GM19397 (cell line): ENCODE measurements around the gene MGAT5B.
"Not testable (repeated sequence)": the region's sequence is repeated elsewhere in the genome, so short reads cannot be mapped to it uniquely, and the experiment has no call there.

Experiments used
- ATAC-seq: cut with Tn5 transposase; IDR thresholded peaks from one replicate; pipeline ENCODE4 v1.9.1; 2021; ENCODE audit warnings: mild to moderate bottlenecking, moderate library complexity; ENCODE audit not compliant: unreplicated experiment

The MGAT5B gene

GRCh38 chr17:76847031-76847430, 21.2 kb upstream of the MGAT5B start:
- no peak for ATAC-seq

GRCh38 chr17:76848670-76849069, 19.5 kb upstream of the MGAT5B start:
- ATAC-seq: no peak

- ATAC-seq: not testable (repeated sequence)
These were observed 19.0 kb upstream of the MGAT5B start for GRCh38 chr17:76849160-76849559.

GRCh38 chr17:76852843-76853242, 15.4 kb upstream of the MGAT5B start:
- no peak for ATAC-seq

GRCh38 chr17:76855105-76855504, 13.1 kb upstream of the MGAT5B start:
- no peak for ATAC-seq

- ATAC-seq: no peak
These were observed 6.1 kb upstream of the MGAT5B start for GRCh38 chr17:76862079-76862478.

GRCh38 chr17:76862494-76862893, 5.7 kb upstream of the MGAT5B start:
- ATAC-seq: no peak

GRCh38 chr17:76864024-76864423, 4.2 kb upstream of the MGAT5B start:
- ATAC-seq: no peak

GRCh38 chr17:76865174-76865573, 3.0 kb upstream of the MGAT5B start:
- no peak for ATAC-seq

GRCh38 chr17:76866203-76866602, 2.0 kb upstream of the MGAT5B start:
- ATAC-seq: no peak

- no peak for ATAC-seq
These were observed 1.2 kb upstream of the MGAT5B start for GRCh38 chr17:76866774-76867577.

- ATAC-seq: no peak
These were observed 527 bp upstream of the MGAT5B start for GRCh38 chr17:76867578-76868175.

- ATAC-seq: no peak
These were observed 678 bp downstream of the MGAT5B start for GRCh38 chr17:76868669-76869495.

- no peak for ATAC-seq
These were observed 1.5 kb downstream of the MGAT5B start for GRCh38 chr17:76869496-76870376.

GRCh38 chr17:76870377-76870714, 2.1 kb downstream of the MGAT5B start:
- ATAC-seq: no peak

- ATAC-seq: no peak
These were observed 3.5 kb downstream of the MGAT5B start for GRCh38 chr17:76871668-76872067.

- no peak for ATAC-seq
These were observed 4.1 kb downstream of the MGAT5B start for GRCh38 chr17:76872221-76872873.

- no peak for ATAC-seq
These were observed 4.6 kb downstream of the MGAT5B start for GRCh38 chr17:76872874-76873221.

- no peak for ATAC-seq
These were observed 5.7 kb downstream of the MGAT5B start for GRCh38 chr17:76873856-76874255.

GRCh38 chr17:76877437-76877836, 9.2 kb downstream of the MGAT5B start:
- ATAC-seq: no peak
